ENCODE results near the gene SCNN1A.
A peak's percentile ranks its signal among the peaks of the same experiment; 100 is the strongest.

Gene SCNN1A

GRCh38 chr12:6367969-6368892 is 7.1 kb downstream of the SCNN1A start:
- DNase-seq: no peak

- peak; percentile 31 for DNase-seq
These were observed 8.0 kb downstream of the SCNN1A start for GRCh38 chr12:6367065-6367968.

GRCh38 chr12:6364044-6364374 is 11.4 kb downstream of the SCNN1A start:
- no peak for DNase-seq

- DNase-seq: no peak
These were observed 11.9 kb downstream of the SCNN1A start for GRCh38 chr12:6363330-6364043.

- no peak for DNase-seq
These were observed 12.4 kb downstream of the SCNN1A start for GRCh38 chr12:6363010-6363329.

GRCh38 chr12:6362403-6362802 is 13.0 kb downstream of the SCNN1A start:
- no peak for DNase-seq

- no peak for DNase-seq
These were observed 13.5 kb downstream of the SCNN1A start for GRCh38 chr12:6361834-6362233.

- DNase-seq: no peak
These were observed 14.5 kb downstream of the SCNN1A start for GRCh38 chr12:6360578-6361490.

GRCh38 chr12:6360080-6360571 is 15.2 kb downstream of the SCNN1A start:
- no peak for DNase-seq

GRCh38 chr12:6358881-6359280 is 16.5 kb downstream of the SCNN1A start:
- DNase-seq: no peak

GRCh38 chr12:6356374-6356820 is 19.0 kb downstream of the SCNN1A start:
- no peak for DNase-seq

GRCh38 chr12:6355491-6356373 is 19.6 kb downstream of the SCNN1A start:
- DNase-seq: no peak

GRCh38 chr12:6354495-6355393 is 20.6 kb downstream of the SCNN1A start:
- DNase-seq: no peak

- peak; percentile 37 for DNase-seq
These were observed 22.9 kb downstream of the SCNN1A start for GRCh38 chr12:6352193-6353173.

- no peak for DNase-seq
These were observed 23.7 kb downstream of the SCNN1A start for GRCh38 chr12:6351622-6352021.

- DNase-seq: no peak
These were observed 27.7 kb downstream of the SCNN1A start for GRCh38 chr12:6347367-6348338.

GRCh38 chr12:6346942-6347341 is 28.4 kb downstream of the SCNN1A start:
- no peak for DNase-seq
